ENCODE data around the gene CEBPB. TPM values are rescaled to one million over a fixed set of nuclear protein-coding genes. Genes with fewer than 3 reads are reported as not detected.
"Not testable (repeated sequence)": the region's sequence is repeated elsewhere in the genome, so short reads cannot be mapped to it uniquely, and the experiment has no call there.

CEBPB gene
- 100 to 1,000 TPM in 1 of 2 donors, 10 to 100 TPM in 1; 73.2 to 111 TPM for total RNA-seq
- long read RNA-seq, transcript CEBPB-201 (1 exons, 1,956 nt) = major isoform, 6 of 6 reads
- long read RNA-seq, partial matches to known transcripts = 0 of 6 reads
- long read RNA-seq, other reads (novel, unspliced or antisense) = 0 of 6 reads

GRCh38 chr20:50190251-50191064 lies at the start of gene CEBPB:
TSS of gene CEBPB (plus strand) at chr20:50190830. CDS start at chr20:50191034, 204 bp downstream.
- ATAC-seq = peak; percentile 71 to 81
- DNase-seq = peak; percentile 91
- intact Hi-C loops (cut with DNase I) = loop anchor here (1.0 to 10.0 kb wide), 6 partner anchors 84 to 274 kb away; no protein-coding TSS in a partner anchor

- DNase-seq (no peak), ATAC-seq (no peak)
- intact Hi-C loops (cut with DNase I) = no loop called here
These were observed 49.5 kb upstream of the CEBPB start for GRCh38 chr20:50141018-50141675.

GRCh38 chr20:50141811-50142561 lies 48.6 kb upstream of the CEBPB start:
- intact Hi-C loops (cut with DNase I) = no loop called here
- peak in 1 of 2 donors; percentile 11 for ATAC-seq
- DNase-seq = peak; percentile 56

- DNase-seq = no peak
- no peak for ATAC-seq
- intact Hi-C loops (cut with DNase I) = no loop called here
These were observed 47.8 kb upstream of the CEBPB start for GRCh38 chr20:50142812-50143211.

GRCh38 chr20:50144362-50144761 lies 46.3 kb upstream of the CEBPB start:
- peak; percentile 59 for DNase-seq

GRCh38 chr20:50145566-50145965 lies 45.1 kb upstream of the CEBPB start:
- ATAC-seq = no peak
- no peak for DNase-seq
- intact Hi-C loops (cut with DNase I) = no loop called here

More at GRCh38 chr20:50144362-50144761, 46.3 kb upstream of the CEBPB start:
- intact Hi-C loops (cut with DNase I) = no loop called here
- peak; percentile 70 to 71 for ATAC-seq

DNA sequence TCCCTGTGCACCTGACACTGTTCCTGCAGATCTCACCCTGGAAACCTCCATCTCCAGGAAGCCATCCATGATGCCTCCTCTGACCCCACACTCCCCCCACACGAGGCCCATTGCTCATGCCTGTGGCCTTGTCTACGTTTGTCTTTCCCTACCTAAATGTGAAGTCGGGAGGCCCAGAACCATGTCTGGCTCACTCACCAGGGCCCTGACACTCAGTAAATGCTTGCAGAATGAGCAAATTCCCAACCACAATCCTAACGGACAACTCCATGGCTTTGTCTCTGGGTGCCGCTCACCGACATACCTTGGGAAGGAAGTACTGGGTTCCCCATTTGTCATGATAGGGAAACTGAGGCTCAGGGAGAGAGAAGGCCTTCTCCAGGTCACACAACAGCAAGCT lies 44.4 kb upstream of the CEBPB start:
- ATAC-seq (no peak), DNase-seq (no peak)
- intact Hi-C loops (cut with DNase I) = no loop called here

GRCh38 chr20:50146732-50147662 lies 43.6 kb upstream of the CEBPB start:
- ATAC-seq = peak; percentile 21 to 50
- intact Hi-C loops (cut with DNase I) = no loop called here
- peak; percentile 71 for DNase-seq

- intact Hi-C loops (cut with DNase I) = no loop called here
- no peak for ATAC-seq
- DNase-seq = no peak
These were observed 41.0 kb upstream of the CEBPB start for GRCh38 chr20:50149481-50150254.

- intact Hi-C loops (cut with DNase I) = no loop called here
These were observed 39.4 kb upstream of the CEBPB start for GRCh38 chr20:50151034-50151743.

DNA sequence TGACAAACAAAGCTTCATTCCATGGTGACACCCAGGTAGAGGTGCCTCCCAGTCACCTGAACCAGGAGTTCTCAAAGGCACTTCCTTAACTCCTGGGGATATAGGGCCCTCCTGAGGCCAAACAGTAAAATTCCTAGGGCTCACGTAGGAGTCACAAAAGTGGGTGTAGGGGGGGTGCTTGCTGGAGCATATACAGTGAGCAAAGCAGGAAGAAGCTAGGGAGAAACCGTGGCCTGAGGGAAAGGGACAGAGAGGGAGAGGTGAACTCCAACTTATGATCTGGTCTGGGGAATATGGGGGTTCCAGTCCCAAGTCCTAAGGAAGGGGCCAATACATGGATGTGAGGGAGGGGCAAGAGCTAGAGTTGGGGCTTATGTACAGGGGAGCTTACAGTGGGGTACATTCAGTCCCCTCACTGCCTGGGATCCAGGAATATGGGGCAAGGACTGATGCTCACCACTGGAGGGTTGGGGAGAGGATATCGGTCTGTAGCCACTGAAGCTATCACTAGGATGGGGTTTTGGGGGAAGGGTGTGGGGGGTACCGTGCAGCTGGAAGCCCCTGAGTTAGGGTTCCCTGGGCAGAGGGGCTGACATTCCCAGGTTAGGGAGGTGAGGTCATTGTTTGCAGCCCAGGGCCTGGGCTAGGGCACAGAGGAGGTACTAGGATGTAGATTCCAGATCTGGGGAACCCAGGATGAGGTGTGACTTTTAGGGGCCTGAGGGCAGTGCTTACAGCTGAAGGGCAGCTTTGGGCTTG lies 38.1 kb upstream of the CEBPB start:
- ATAC-seq (peak in 1 of 2 donors; percentile 2), DNase-seq (no peak)
- intact Hi-C loops (cut with DNase I) = no loop called here

More at GRCh38 chr20:50151034-50151743, 39.4 kb upstream of the CEBPB start:
- ATAC-seq = no peak
- DNase-seq = no peak

- DNase-seq (no peak), ATAC-seq (no peak)
- intact Hi-C loops (cut with DNase I) = no loop called here
These were observed 37.5 kb upstream of the CEBPB start for GRCh38 chr20:50153153-50153499.

DNA sequence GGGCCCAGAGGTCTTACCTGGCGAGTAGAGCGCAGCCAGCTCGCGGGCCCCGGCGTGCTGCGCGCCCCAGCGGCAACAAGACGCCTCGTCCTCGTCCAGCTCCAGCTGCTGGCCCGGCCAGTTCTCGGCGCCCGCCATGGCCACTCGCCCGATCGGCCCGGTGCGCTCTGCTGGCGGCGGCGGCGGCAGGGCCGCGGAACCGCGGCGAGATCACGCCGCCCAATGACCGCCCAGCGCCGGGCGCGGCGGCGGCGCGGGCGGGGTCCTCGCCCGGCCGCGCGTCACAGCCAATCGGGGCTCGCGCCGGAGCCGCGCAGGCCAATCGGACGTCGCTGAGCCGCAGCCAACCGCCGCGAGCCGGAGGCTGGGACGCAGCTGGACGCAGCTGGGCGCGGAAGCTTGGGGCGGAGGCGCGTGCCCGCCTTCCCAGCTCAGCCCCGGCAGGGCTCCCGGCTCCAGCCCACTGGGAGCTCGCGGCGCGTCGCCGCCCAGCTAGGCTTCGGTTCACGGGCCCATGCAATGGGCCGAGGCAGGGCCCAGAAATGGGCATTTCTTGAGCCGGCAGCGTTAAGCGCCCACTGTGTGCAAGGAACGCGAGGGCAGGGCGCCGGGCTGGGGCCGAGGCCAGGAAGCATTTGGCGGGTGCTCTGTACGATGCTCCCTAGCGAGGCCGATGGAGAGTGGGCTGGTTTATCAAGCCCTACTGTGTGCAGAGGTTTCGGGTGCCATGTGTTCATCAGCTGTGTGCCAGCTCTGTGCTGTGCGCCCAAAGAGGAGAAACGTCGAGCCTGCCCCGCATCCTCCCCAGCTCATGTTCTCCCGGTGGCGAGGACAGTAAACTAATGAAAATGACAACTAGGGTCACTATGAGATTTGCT lies 36.9 kb upstream of the CEBPB start, which contains the start of gene PEDS1:
TSS of gene PEDS1 (minus strand) at position 224 of the 878 bp plus-strand sequence. CDS start at position 138, 86 bp downstream.
- intact Hi-C loops (cut with DNase I) = no loop called here
- DNase-seq = peak; percentile 94
- ATAC-seq = peak; percentile 96 to 98

- intact Hi-C loops (cut with DNase I); ATAC-seq; DNase-seq: not testable (repeated sequence)
These were observed 29.1 kb upstream of the CEBPB start for GRCh38 chr20:50161494-50161893.
